ENCODE results near the gene KHDRBS1.

- TF ChIP-seq POLR2A (IDR thresholded peaks at IDR 0.05; ENCODE audit: low read depth, low read length) (no peak), POLR2AphosphoS5 (IDR thresholded peaks at IDR 0.05; ENCODE audit: low read depth, low read length) (no peak)
These were observed 34.0 kb downstream of the KHDRBS1 start for GRCh38 chr1:32047701-32048100.
